Measurements from ENCODE around the gene DGKI. TPM values are rescaled to one million over a fixed set of nuclear protein-coding genes. Genes with fewer than 3 reads are reported as not detected.
"Not testable (repeated sequence)": the region's sequence is repeated elsewhere in the genome, so short reads cannot be mapped to it uniquely, and the experiment has no call there.

Gene DGKI
- polyA plus RNA-seq, 1 donor, result 1.4 TPM

DNA sequence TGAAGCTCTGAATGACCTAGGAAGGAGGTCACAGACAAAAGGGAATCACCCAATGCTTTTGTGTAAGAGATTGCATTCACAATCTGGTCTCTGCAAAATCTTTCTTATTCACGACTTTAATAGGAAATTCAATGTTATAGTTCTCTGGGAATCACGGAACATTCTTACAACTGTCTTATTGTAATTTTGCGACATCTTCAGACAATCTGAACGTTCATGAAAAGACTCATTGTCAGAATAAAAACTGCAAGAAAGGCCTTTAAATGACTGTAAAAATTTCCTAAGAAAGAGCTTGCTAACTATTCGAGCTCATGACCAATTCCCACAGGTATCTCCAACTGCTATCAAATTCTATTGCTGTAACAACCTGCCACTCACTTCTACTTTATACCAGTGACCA is 130.7 kb downstream of the DGKI start:
- no peak for DNase-seq
- Histone ChIP-seq H3K27me3 (ENCODE audit: control insufficient read depth, insufficient read depth, low read length) (no peaks in the 10 kb centered on the region), H3K4me1 (ENCODE audit: control insufficient read depth, insufficient read depth, low read length) (no peaks in the 10 kb centered on the region), H3K36me3 (ENCODE audit: control insufficient read depth, insufficient read depth, low read length) (no peaks in the 10 kb centered on the region), H3K4me3 (ENCODE audit: low read length) (no peak overlapping the region), H3K9me3 (ENCODE audit: control insufficient read depth, low read depth, low read length) (no peaks in the 10 kb centered on the region), H3K27ac (ENCODE audit: low read length) (no peak overlapping the region)
- 60% methylated on average over 1 of the region's 5 CpGs for whole genome bisulfite sequencing (ENCODE audit: insufficient coverage, low lambda C conversion rate)

DNA sequence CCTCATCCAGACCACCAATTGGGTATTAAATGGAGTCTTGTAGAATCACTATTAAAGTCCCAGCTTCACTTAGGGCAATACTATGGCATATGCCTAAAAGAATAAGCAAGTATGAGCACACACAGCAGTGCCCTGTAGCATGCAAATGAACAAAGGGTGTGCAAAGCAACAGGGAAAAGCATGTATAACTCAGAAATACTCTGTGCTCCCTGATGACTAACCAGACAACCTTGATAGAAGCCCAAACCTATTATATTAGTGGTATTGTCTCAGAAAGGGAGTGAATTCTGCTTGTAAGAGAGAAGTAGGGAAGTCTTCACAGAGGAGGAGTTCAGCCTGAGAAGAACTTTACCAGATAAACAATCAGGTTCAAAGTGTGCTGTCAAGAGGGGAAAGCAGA is 131.2 kb downstream of the DGKI start:
- no peak for DNase-seq
- Histone ChIP-seq H3K36me3 (ENCODE audit: control insufficient read depth, insufficient read depth, low read length) (no peaks in the 10 kb centered on the region), H3K4me3 (ENCODE audit: low read length) (no peak overlapping the region), H3K9me3 (ENCODE audit: control insufficient read depth, low read depth, low read length) (no peaks in the 10 kb centered on the region), H3K4me1 (ENCODE audit: control insufficient read depth, insufficient read depth, low read length) (no peaks in the 10 kb centered on the region), H3K27ac (ENCODE audit: low read length) (no peak overlapping the region), H3K27me3 (ENCODE audit: control insufficient read depth, insufficient read depth, low read length) (no peaks in the 10 kb centered on the region)

DNA sequence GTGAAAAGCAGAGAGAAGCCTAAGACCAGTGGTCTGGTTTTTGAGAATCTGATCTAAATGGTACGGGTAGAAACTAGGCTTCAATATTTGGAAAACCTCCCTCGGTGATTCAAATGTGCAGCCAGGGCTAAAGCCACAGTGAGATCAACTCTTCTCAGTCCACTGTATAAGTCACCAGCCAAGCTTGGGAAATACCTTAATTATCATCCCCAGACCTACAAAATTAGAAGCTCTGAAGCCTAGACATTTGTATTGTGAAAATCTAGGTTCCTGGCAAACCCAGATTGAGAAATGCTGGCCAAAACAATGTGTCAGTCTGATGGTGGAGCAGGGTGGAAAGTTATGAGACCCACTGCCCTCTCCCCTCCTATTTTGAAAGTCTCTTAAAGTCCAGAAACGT is 131.7 kb downstream of the DGKI start:
- 80% methylated on average over 1 of the region's 3 CpGs for WGBS (ENCODE audit: insufficient coverage, low lambda C conversion rate)

DNA sequence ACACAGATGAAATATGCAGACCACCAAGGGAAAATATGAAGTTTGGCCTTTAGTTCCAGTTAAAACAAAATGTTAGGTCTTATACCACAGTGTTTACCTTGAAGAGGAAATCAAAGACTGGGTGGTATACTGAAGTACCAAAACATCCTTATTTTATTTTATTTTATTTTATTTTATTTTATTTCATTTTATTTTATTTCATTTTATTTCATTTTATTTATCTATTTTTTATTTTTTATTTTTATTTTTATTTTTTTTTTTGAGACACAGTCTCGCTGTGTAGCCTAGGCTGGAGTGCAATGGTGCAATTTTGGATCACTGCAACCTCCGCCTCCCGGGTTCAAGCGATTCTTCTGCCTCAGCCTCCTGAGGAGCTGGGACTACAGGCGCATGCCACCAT is 140.4 kb downstream of the DGKI start:
- not testable (repeated sequence) for H3K27ac ChIP-seq (ENCODE audit: low read length); H3K36me3 ChIP-seq (ENCODE audit: control insufficient read depth, insufficient read depth, low read length); H3K27me3 ChIP-seq (ENCODE audit: control insufficient read depth, insufficient read depth, low read length); DNase-seq; H3K4me1 ChIP-seq (ENCODE audit: control insufficient read depth, insufficient read depth, low read length); H3K9me3 ChIP-seq (ENCODE audit: control insufficient read depth, low read depth, low read length); H3K4me3 ChIP-seq (ENCODE audit: low read length)
- 83% methylated on average over 1 of the region's 5 CpGs for WGBS (ENCODE audit: insufficient coverage, low lambda C conversion rate)

More for the DNA sequence above, 131.7 kb downstream of the DGKI start:
- Histone ChIP-seq H3K27me3 (ENCODE audit: control insufficient read depth, insufficient read depth, low read length) (no peaks in the 10 kb centered on the region), H3K36me3 (ENCODE audit: control insufficient read depth, insufficient read depth, low read length) (no peaks in the 10 kb centered on the region), H3K9me3 (ENCODE audit: control insufficient read depth, low read depth, low read length) (no peaks in the 10 kb centered on the region), H3K4me1 (ENCODE audit: control insufficient read depth, insufficient read depth, low read length) (no peaks in the 10 kb centered on the region), H3K4me3 (ENCODE audit: low read length) (no peak overlapping the region), H3K27ac (ENCODE audit: low read length) (no peak overlapping the region)
- no peak for DNase-seq

DNA sequence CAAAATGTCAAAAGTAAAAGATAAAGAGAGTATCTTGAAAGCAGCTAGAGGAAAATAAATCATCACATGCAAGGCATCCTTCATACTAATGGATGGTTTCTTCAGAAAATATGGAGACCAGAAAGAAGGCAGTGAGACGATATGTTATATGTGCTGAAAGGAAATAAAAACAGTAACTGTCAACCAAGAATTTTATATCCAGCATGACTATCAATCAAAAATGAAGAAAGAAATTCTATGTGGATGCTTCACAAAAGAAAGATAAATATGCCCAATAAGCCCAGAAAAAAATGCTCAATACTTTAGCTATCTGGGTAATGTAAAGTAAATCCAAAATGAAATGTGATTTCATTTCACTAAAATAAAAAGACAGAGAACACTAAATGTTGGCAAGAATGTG is 142.1 kb downstream of the DGKI start:
- Histone ChIP-seq H3K4me3 (ENCODE audit: low read length) (no peak overlapping the region), H3K27me3 (ENCODE audit: control insufficient read depth, insufficient read depth, low read length) (no peaks in the 10 kb centered on the region), H3K4me1 (ENCODE audit: control insufficient read depth, insufficient read depth, low read length) (no peaks in the 10 kb centered on the region), H3K27ac (ENCODE audit: low read length) (no peak overlapping the region), H3K9me3 (ENCODE audit: control insufficient read depth, low read depth, low read length) (no peaks in the 10 kb centered on the region), H3K36me3 (ENCODE audit: control insufficient read depth, insufficient read depth, low read length) (no peaks in the 10 kb centered on the region)
- DNase-seq, result no peak
- no CpG with 5 or more reads among the region's 1 CpG for WGBS (ENCODE audit: insufficient coverage, low lambda C conversion rate)

DNA sequence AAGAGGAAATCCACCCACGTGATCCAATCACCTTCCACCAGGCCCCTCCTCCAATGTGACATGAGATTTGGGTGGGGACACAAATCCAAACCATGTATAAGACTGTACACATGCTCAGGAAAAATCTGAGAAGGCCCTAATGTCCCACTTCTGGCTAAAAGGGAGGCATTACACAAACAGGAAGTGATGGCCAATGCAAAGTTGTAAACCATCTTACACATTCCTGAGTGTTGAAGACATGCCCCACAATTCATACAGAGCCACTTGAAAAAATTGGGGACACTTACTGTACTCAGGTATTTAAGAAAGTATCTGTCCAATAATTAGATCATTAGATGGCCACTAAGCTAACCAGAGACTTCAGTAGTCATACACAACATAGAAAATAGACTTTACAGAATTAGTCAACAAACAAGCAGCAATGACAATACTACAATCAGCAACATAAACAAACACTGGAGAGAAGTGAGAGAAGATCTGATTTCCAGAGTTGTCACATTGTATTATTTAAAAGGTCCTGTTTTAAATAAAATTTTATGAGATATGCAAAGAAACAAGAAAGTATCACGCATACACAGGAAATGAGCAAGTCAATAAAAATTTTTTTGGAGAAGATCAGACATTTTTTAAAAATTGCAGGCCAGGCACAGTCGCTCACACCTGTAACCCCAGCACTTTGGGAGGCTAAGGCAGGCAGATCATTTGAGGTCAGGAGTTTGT is 143.3 kb downstream of the DGKI start:
- Histone ChIP-seq H3K27me3 (ENCODE audit: control insufficient read depth, insufficient read depth, low read length) (no peaks in the 10 kb centered on the region), H3K27ac (ENCODE audit: low read length) (no peak overlapping the region), H3K9me3 (ENCODE audit: control insufficient read depth, low read depth, low read length) (no peaks in the 10 kb centered on the region), H3K4me3 (ENCODE audit: low read length) (no peak overlapping the region), H3K4me1 (ENCODE audit: control insufficient read depth, insufficient read depth, low read length) (no peaks in the 10 kb centered on the region), H3K36me3 (ENCODE audit: control insufficient read depth, insufficient read depth, low read length) (no peaks in the 10 kb centered on the region)
- 83% methylated on average over 1 of the region's 3 CpGs for WGBS (ENCODE audit: insufficient coverage, low lambda C conversion rate)
- DNase-seq, result no peak

DNA sequence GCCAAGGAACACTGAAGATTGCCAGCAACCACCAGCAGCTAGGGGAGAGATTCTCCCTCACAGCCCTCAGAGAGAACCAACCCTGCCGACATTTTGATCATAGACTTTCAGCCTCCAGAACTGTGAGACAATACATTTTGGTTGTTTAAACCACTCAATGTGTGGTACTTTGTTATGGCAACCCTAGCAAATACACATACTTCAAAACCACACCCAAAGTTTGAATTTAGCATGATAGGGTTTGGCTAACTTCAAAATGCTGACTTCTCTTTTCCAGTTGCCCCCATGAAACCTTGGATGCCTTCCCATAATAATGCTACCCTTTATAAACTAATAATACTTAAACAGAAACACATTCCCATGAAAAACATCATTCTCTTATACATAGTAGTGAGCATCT is 149.8 kb downstream of the DGKI start:
- Histone ChIP-seq H3K4me3 (ENCODE audit: low read length) (no peak overlapping the region), H3K36me3 (ENCODE audit: control insufficient read depth, insufficient read depth, low read length) (no peaks in the 10 kb centered on the region), H3K4me1 (ENCODE audit: control insufficient read depth, insufficient read depth, low read length) (no peaks in the 10 kb centered on the region), H3K9me3 (ENCODE audit: control insufficient read depth, low read depth, low read length) (no peaks in the 10 kb centered on the region), H3K27ac (ENCODE audit: low read length) (no peak overlapping the region), H3K27me3 (ENCODE audit: control insufficient read depth, insufficient read depth, low read length) (no peaks in the 10 kb centered on the region)
- WGBS (ENCODE audit: insufficient coverage, low lambda C conversion rate), result no CpG with 5 or more reads among the region's 1 CpG
- no peak for DNase-seq

DNA sequence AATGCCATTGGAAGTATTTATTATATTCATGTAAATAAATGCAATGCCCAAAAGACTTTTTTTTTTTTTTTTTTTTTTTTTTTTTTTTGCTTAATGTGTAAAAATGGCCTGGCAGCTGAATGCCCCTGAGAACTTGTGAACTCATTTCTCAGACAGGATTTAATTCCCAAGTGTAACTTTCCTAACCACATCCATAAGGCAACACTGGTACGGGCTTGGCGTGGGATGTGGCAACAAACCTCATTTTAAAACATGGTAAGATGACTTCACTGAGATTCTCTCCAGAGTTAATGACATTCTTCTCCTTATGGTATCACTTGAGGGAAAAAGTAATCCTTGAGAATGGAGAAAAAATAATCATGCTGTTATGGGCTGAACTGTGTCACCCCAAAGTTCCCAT is 150.4 kb downstream of the DGKI start:
- Histone ChIP-seq H3K27me3 (ENCODE audit: control insufficient read depth, insufficient read depth, low read length) (no peaks in the 10 kb centered on the region), H3K9me3 (ENCODE audit: control insufficient read depth, low read depth, low read length) (no peaks in the 10 kb centered on the region), H3K36me3 (ENCODE audit: control insufficient read depth, insufficient read depth, low read length) (no peaks in the 10 kb centered on the region), H3K4me1 (ENCODE audit: control insufficient read depth, insufficient read depth, low read length) (no peaks in the 10 kb centered on the region), H3K27ac (ENCODE audit: low read length) (no peak overlapping the region), H3K4me3 (ENCODE audit: low read length) (no peak overlapping the region)
- DNase-seq, result no peak
- no CpG with 5 or more reads among the region's 2 CpGs for WGBS (ENCODE audit: insufficient coverage, low lambda C conversion rate)

DNA sequence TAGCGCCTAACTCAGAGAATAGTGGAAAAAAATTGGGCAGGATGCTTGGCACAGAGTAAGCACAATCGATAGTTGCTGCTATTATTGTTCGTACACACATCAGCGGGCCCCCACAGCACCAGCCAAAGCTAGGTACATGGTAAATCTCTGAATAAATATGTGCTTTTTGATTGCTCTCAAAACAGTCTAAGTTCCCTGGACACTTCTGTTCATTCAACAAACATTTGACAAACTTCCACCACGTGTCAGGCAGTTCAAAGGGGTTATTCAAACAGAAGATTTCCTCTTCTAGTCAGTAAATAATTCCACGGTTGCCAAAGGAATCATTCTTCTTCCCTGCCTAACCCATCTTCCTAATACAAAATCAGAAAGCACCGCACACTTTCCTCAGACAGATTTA is 150.8 kb downstream of the DGKI start:
- WGBS (ENCODE audit: insufficient coverage, low lambda C conversion rate), result no CpG with 5 or more reads among the region's 7 CpGs
- Histone ChIP-seq H3K27ac (ENCODE audit: low read length) (no peak overlapping the region), H3K27me3 (ENCODE audit: control insufficient read depth, insufficient read depth, low read length) (no peaks in the 10 kb centered on the region), H3K36me3 (ENCODE audit: control insufficient read depth, insufficient read depth, low read length) (no peaks in the 10 kb centered on the region), H3K4me3 (ENCODE audit: low read length) (no peak overlapping the region), H3K9me3 (ENCODE audit: control insufficient read depth, low read depth, low read length) (no peaks in the 10 kb centered on the region), H3K4me1 (ENCODE audit: control insufficient read depth, insufficient read depth, low read length) (no peaks in the 10 kb centered on the region)
- DNase-seq, result no peak

DNA sequence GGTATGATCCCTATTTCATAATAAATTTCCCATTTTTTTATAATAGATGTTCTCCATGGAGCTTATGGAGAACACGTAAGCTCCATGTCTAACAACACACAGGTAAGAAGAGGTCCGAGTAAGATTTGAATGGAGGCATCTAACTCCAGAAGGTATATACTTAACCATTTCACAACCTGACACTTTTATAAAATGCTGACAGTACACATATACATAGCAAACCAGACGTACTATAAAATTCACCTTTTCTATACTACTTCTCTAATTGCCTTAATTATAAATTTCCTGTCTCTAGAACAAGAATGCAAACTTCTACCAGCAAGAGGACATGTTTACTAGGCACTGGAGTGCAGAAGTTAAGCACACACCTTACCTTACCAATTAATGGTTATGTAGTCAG is 151.3 kb downstream of the DGKI start:
- Histone ChIP-seq H3K9me3 (ENCODE audit: control insufficient read depth, low read depth, low read length) (no peaks in the 10 kb centered on the region), H3K27me3 (ENCODE audit: control insufficient read depth, insufficient read depth, low read length) (no peaks in the 10 kb centered on the region), H3K36me3 (ENCODE audit: control insufficient read depth, insufficient read depth, low read length) (no peaks in the 10 kb centered on the region), H3K4me3 (ENCODE audit: low read length) (no peak overlapping the region), H3K27ac (ENCODE audit: low read length) (no peak overlapping the region), H3K4me1 (ENCODE audit: control insufficient read depth, insufficient read depth, low read length) (no peaks in the 10 kb centered on the region)
- 73% methylated on average over 2 of the region's 3 CpGs for WGBS (ENCODE audit: insufficient coverage, low lambda C conversion rate)
- DNase-seq, result no peak

DNA sequence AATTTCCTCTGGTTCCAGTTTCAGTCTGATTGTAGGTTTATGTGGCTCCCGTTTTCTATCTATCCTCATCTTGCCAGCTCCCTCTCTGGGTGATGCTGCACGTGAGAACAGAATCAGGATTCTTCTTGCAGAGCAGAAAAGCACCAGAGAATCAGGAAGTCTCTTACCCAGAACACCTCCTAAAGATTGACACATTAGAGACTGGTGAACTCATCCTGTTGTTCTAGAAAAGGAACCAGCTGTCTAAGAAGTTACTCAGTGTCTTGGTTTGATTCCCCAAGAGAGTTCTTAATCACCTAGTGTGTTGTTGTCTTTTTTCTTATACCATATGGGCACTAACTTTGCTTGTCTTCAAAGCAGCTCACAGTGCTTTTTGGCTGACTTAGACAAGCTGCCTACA is 152.4 kb downstream of the DGKI start:
- WGBS (ENCODE audit: insufficient coverage, low lambda C conversion rate), result no CpG with 5 or more reads among the region's 2 CpGs
- DNase-seq, result no peak
- no peaks in the 10 kb centered on the region for H3K4me1 ChIP-seq (ENCODE audit: control insufficient read depth, insufficient read depth, low read length)
- no peaks in the 10 kb centered on the region for H3K36me3 ChIP-seq (ENCODE audit: control insufficient read depth, insufficient read depth, low read length)
- no peak overlapping the region for H3K4me3 ChIP-seq (ENCODE audit: low read length)
- no peaks in the 10 kb centered on the region for H3K27me3 ChIP-seq (ENCODE audit: control insufficient read depth, insufficient read depth, low read length)
- H3K27ac ChIP-seq (ENCODE audit: low read length), result no peak overlapping the region
- H3K9me3 ChIP-seq (ENCODE audit: control insufficient read depth, low read depth, low read length), result no peaks in the 10 kb centered on the region
